ENCODE results near the gene ZC3H12D.

ZC3H12D gene

GRCh38 chr6:149433405-149433804 is 51.4 kb downstream of the ZC3H12D start:
- no peak for TF ChIP-seq CTCF (IDR thresholded peaks at IDR 0.05)
- H3K4me1 Mint-ChIP-seq: peaks cover 11% of the 10 kb centered on the region
- H3K4me3 Mint-ChIP-seq: no peak overlapping the region

GRCh38 chr6:149431905-149432775 is 52.7 kb downstream of the ZC3H12D start:
- no peaks in the 10 kb centered on the region for H3K9me3 Mint-ChIP-seq
- DNase-seq: peak; percentile 96
- TF ChIP-seq CTCF (IDR thresholded peaks at IDR 0.05): peak; percentile 90
- H3K4me3 Mint-ChIP-seq: no peak overlapping the region
- peaks cover 10% of the 10 kb centered on the region for H3K27me3 Mint-ChIP-seq (ENCODE audit: low read depth, poor library complexity)
- no peak overlapping the region for H3K27ac Mint-ChIP-seq
- H3K4me1 Mint-ChIP-seq: peaks cover 11% of the 10 kb centered on the region
- H3K36me3 Mint-ChIP-seq (ENCODE audit: low read depth): no peaks in the 10 kb centered on the region

More at GRCh38 chr6:149433405-149433804, 51.4 kb downstream of the ZC3H12D start:
- no peaks in the 10 kb centered on the region for H3K9me3 Mint-ChIP-seq
- no peak for DNase-seq
- no peak overlapping the region for H3K27ac Mint-ChIP-seq
- peaks cover 11% of the 10 kb centered on the region for H3K27me3 Mint-ChIP-seq (ENCODE audit: low read depth, poor library complexity)
- H3K36me3 Mint-ChIP-seq (ENCODE audit: low read depth): no peaks in the 10 kb centered on the region

- Mint-ChIP-seq H3K4me1 (peaks cover 14% of the 10 kb centered on the region), H3K4me3 (no peak overlapping the region), H3K9me3 (no peaks in the 10 kb centered on the region), H3K27ac (no peak overlapping the region), H3K36me3 (ENCODE audit: low read depth) (no peaks in the 10 kb centered on the region), H3K27me3 (ENCODE audit: low read depth, poor library complexity) (peaks cover 13% of the 10 kb centered on the region)
- no peak for TF ChIP-seq CTCF (IDR thresholded peaks at IDR 0.05)
- no peak for DNase-seq
Measured at GRCh38 chr6:149429427-149430360, 55.1 kb downstream of the ZC3H12D start.

GRCh38 chr6:149428606-149429005 is 56.2 kb downstream of the ZC3H12D start:
- no peak overlapping the region for H3K27ac Mint-ChIP-seq
- H3K27me3 Mint-ChIP-seq (ENCODE audit: low read depth, poor library complexity): peaks cover 9% of the 10 kb centered on the region
- H3K36me3 Mint-ChIP-seq (ENCODE audit: low read depth): no peaks in the 10 kb centered on the region
- TF ChIP-seq CTCF (IDR thresholded peaks at IDR 0.05): no peak
- H3K9me3 Mint-ChIP-seq: no peaks in the 10 kb centered on the region
- no peak overlapping the region for H3K4me3 Mint-ChIP-seq
- peaks cover 23% of the 10 kb centered on the region for H3K4me1 Mint-ChIP-seq
- DNase-seq: no peak

GRCh38 chr6:149425754-149426153 is 59.1 kb downstream of the ZC3H12D start:
- no peak for DNase-seq
- no peak overlapping the region for H3K27ac Mint-ChIP-seq
- no peaks in the 10 kb centered on the region for H3K9me3 Mint-ChIP-seq
- no peaks in the 10 kb centered on the region for H3K36me3 Mint-ChIP-seq (ENCODE audit: low read depth)
- H3K27me3 Mint-ChIP-seq (ENCODE audit: low read depth, poor library complexity): peaks cover 13% of the 10 kb centered on the region
- no peak overlapping the region for H3K4me3 Mint-ChIP-seq
- TF ChIP-seq CTCF (IDR thresholded peaks at IDR 0.05): no peak
- H3K4me1 Mint-ChIP-seq: peaks cover 31% of the 10 kb centered on the region

Data from nephron progenitor cell (in vitro differentiated cells).